Endothelial cell of umbilical vein (primary cell): ENCODE data around the gene PCNX4. TPM values are rescaled to one million over a fixed set of nuclear protein-coding genes. Genes with fewer than 3 reads are reported as not detected.

ENCODE experiments used
- BruUV-seq: library from RNA; stranded (reverse); fragments of 400-500 nt; replicated peaks from 2 replicates; lab custom pipeline; 2021; lab: Mats Ljungman, UMichigan
- CTCF ChIA-PET: fragments of 300-600, 350-600 bp; sonication (Branson Sonifier 250); formaldehyde crosslinking; loops from one replicate; lab custom pipeline; 2021; ENCODE audit warnings: antibody characterized with exemption, inconsistent platforms; lab: Charles Lee
- POLR2A ChIA-PET: fragments of 300-600, 350-600 bp; sonication (Branson Sonifier 250); formaldehyde crosslinking; loops from one replicate; lab custom pipeline; 2021; ENCODE audit warnings: antibody characterized with exemption, inconsistent platforms; lab: Charles Lee
- DNase-seq: peaks from one replicate; pipeline ENCODE4 v3.0.0-alpha.2; 2011; ENCODE audit warnings: low read depth, low spot score
- FAIRE-seq: peaks from 2 replicates; lab custom pipeline; 2011; peaks lifted over from hg19 to GRCh38; lab: Jason Lieb, UNC
- H2AFZ ChIP-seq: 2 replicates; pipeline ENCODE4 v1.6.0; 2012; ENCODE audit warnings: low read depth, low read length, control low read depth, inconsistent platforms
- H3K27ac ChIP-seq: 2 replicates; pipeline ENCODE4 v1.5.1; 2011; ENCODE audit warnings: low read depth, mild to moderate bottlenecking, control low read depth, low read length, moderate library complexity; ENCODE audit not compliant: insufficient read depth
- H3K27me3 ChIP-seq, 2 experiments: 2 replicates each; pipeline versions ENCODE4 v1.6.0 to v1.6.1; 2011; ENCODE audit warnings: low read length in 2 of 2, mixed read lengths in 1 of 2; ENCODE audit not compliant: control insufficient read depth in 2 of 2, insufficient read depth in 2 of 2
- H3K36me3 ChIP-seq, 2 experiments: 2 replicates in 1 of 2; 3 replicates in 1 of 2; pipeline ENCODE4 v1.5.1; 2011; ENCODE audit warnings: low read length in 2 of 2, mild to moderate bottlenecking in 1 of 2, moderate library complexity in 1 of 2; ENCODE audit not compliant: control insufficient read depth in 2 of 2, insufficient read depth in 2 of 2; ENCODE audit errors: extremely low read depth in 1 of 2
- H3K4me1 ChIP-seq: 3 replicates; pipeline ENCODE4 v1.5.1; 2011; ENCODE audit warnings: mild to moderate bottlenecking, low read length; ENCODE audit not compliant: control insufficient read depth, insufficient read depth; ENCODE audit errors: extremely low read depth
- H3K4me2 ChIP-seq: 2 replicates; pipeline ENCODE4 v1.6.1; 2011; ENCODE audit warnings: low read length, control low read depth, mixed read lengths; ENCODE audit not compliant: insufficient read depth
- H3K4me3 ChIP-seq, 3 experiments: fragments of 200-600 bp in 1 of 3; sonication (generic), shearing (Covaris generic) in 1 of 3; replicated peaks in 1 of 3; 2 replicates each; pipeline ENCODE4 v1.5.1; 2011 to 2016; ENCODE audit warnings: control low read depth in 3 of 3, low read length in 3 of 3, mild to moderate bottlenecking in 2 of 3, inconsistent platforms in 1 of 3, low read depth in 1 of 3, moderate library complexity in 1 of 3; ENCODE audit not compliant: insufficient read depth in 1 of 3
- H3K79me2 ChIP-seq: 2 replicates; pipeline ENCODE4 v1.6.0; 2012; ENCODE audit warnings: low read length, inconsistent platforms; ENCODE audit not compliant: control insufficient read depth, insufficient read depth
- H3K9ac ChIP-seq: replicated peaks from 2 replicates; pipeline ENCODE3; 2011; ENCODE audit warnings: low read length, control low read depth; ENCODE audit not compliant: insufficient read depth; ENCODE audit errors: extremely low read depth
- H3K9me1 ChIP-seq: replicated peaks from 3 replicates; pipeline ENCODE4 v1.6.0; 2011; ENCODE audit warnings: mild to moderate bottlenecking, low read length; ENCODE audit not compliant: control insufficient read depth, insufficient read depth; ENCODE audit errors: extremely low read depth
- H3K9me3 ChIP-seq: replicated peaks from 2 replicates; pipeline ENCODE4 v1.5.1; 2012; ENCODE audit warnings: low read length, inconsistent platforms; ENCODE audit not compliant: control insufficient read depth, insufficient read depth
- H4K20me1 ChIP-seq: replicated peaks from 2 replicates; pipeline ENCODE3; 2011; ENCODE audit warnings: mild to moderate bottlenecking, low read length; ENCODE audit not compliant: control insufficient read depth, insufficient read depth; ENCODE audit errors: extremely low read depth
- EZH2 ChIP-seq: IDR thresholded peaks from 2 replicates; pipeline ENCODE4 v1.6.1; 2012; ENCODE audit warnings: borderline replicate concordance, low read depth, mild to moderate bottlenecking, moderate library complexity, low read length, inconsistent platforms; ENCODE audit not compliant: severe bottlenecking
- FOS ChIP-seq: IDR thresholded peaks from 2 replicates; pipeline ENCODE4 v1.6.1; 2011; ENCODE audit warnings: mild to moderate bottlenecking, low read length, moderate library complexity, borderline replicate concordance; ENCODE audit not compliant: insufficient read depth
- GATA2 ChIP-seq: IDR thresholded peaks from 2 replicates; pipeline ENCODE4 v1.7.0; 2011; ENCODE audit warnings: low read depth, mild to moderate bottlenecking, moderate library complexity, mixed read lengths, low read length; ENCODE audit not compliant: insufficient read length, insufficient read depth
- JUN ChIP-seq: IDR thresholded peaks from 2 replicates; pipeline ENCODE4 v1.6.1; 2011; ENCODE audit warnings: borderline replicate concordance, low read depth; ENCODE audit not compliant: insufficient read length, insufficient read depth
- MYC ChIP-seq: IDR thresholded peaks from one replicate; pipeline ENCODE4 v1.6.1; 2011; ENCODE audit warnings: mild to moderate bottlenecking, low read depth, low read length
- POLR2A ChIP-seq: IDR thresholded peaks from 2 replicates; pipeline ENCODE4 v1.6.1; 2012; ENCODE audit warnings: low read depth, mild to moderate bottlenecking, control low read depth, low read length
- POLR2AphosphoS5 ChIP-seq: IDR thresholded peaks from 2 replicates; pipeline ENCODE4 v1.6.1; 2012; ENCODE audit warnings: low read depth, mild to moderate bottlenecking, control low read depth, low read length, moderate library complexity; ENCODE audit not compliant: insufficient read depth
- dilution Hi-C: fragments of 300-500 bp; cut with MboI; formaldehyde crosslinking; loops from one replicate; pipeline ENCODE4 v1.15.0; 2019; ENCODE audit warnings: low sequenced_read_pairs; ENCODE audit not compliant: extremely low pct_ligation_motif_present
- intact Hi-C: fragments of 100-400 bp; cut with micrococcal nuclease; formaldehyde crosslinking; loops from one replicate; pipeline ENCODE4 v1.10.0; 2022
- polyA plus RNA-seq, 4 experiments: library from polyadenylated mRNA; depleted of rRNA in 3 of 4; stranded (reverse) in 3 of 4; unstranded in 1 of 4; fragments of >200 nt; gene quantifications; 2 replicates each; pipeline versions ENCODE4 v1.2.1 to v1.2.3, GENCODE V29; 2011 to 2012; ENCODE audit warnings: missing spikeins in 1 of 4
- total RNA-seq: library from RNA; stranded (reverse); gene quantifications from 2 replicates; pipeline ENCODE4 v1.2.3, GENCODE V29; 2021
- TF ChIP-seq, protein P1 (sequence below), 2 donors: IDR thresholded peaks; 1 replicate in 1 of 2; 2 replicates in 1 of 2; pipeline ENCODE4 v1.5.1; 2011; ENCODE audit warnings: low read length in 2 of 2, mild to moderate bottlenecking in 2 of 2, moderate library complexity in 2 of 2, control low read depth in 1 of 2, inconsistent platforms in 1 of 2, low read depth in 1 of 2; ENCODE audit not compliant: insufficient read depth in 1 of 2; ENCODE audit errors: extremely low read depth in 1 of 2
- TF ChIP-seq, protein P2 (sequence below): IDR thresholded peaks from 2 replicates; pipeline ENCODE4 v1.6.1; 2011; ENCODE audit not compliant: insufficient read depth, insufficient read length

Gene PCNX4
- total and polyA plus RNA-seq, 2 donors (not counting 3 experiments of a cell fraction or from before 2014, with no cell fraction given), result 35.5 to 51.6 TPM

DNA sequence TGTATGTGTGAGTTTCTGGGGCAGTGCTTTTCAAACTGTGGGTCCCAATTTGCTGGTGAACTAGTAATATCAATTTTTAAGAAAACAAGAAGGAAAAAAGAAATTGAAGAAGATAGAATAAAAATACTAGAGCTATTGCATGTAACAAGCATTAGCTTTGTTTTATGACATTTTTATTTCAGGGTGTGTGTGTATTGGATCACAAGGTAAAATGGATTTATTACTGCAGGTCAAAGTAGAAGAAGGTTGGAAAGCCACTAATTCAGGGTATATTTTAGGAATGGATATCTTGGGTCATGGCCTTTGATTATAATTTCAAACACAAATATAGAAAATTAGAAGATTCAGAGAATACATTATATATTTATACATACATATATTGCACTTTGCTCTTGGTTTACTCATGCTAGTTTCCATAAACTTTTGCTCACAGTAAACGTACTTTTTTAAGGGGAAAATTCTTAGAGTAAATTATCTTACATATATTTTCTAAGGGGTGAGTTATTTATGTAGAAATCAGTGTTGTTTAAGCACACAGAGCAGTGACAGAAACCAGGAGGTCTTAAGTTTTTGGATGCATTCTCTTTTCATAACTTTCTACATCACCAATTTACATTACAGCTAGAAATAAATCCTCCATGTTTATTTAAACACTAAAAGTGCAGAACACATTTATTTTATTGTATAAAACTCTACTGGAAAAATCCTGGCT, 122.8 kb downstream of the PCNX4 start:
- Histone ChIP-seq H3K9me3 (no peaks in the 10 kb centered on the region), H3K9me1 (no peaks in the 10 kb centered on the region), H3K27ac (no peak overlapping the region), H4K20me1 (no peaks in the 10 kb centered on the region), H3K36me3 (no peaks in the 10 kb centered on the region), H2AFZ (no peak overlapping the region), H3K79me2 (no peaks in the 10 kb centered on the region), H3K27me3 (peaks cover 0 to 3% of the 10 kb centered on the region in 2 experiments), H3K4me3 (no peak overlapping the region), H3K4me1 (no peaks in the 10 kb centered on the region), H3K4me2 (no peak overlapping the region), H3K9ac (no peak overlapping the region)
- no TSS peak for BruUV-seq
- intact Hi-C loops, result no loop called here
- no peak for DNase-seq
- dilution Hi-C loops, result no loop called here
- ChIA-PET POLR2A (no interaction called here), CTCF (interaction anchor here (0.5 kb wide), 1 partner anchor 451 kb away, joined by 3 read pairs; no protein-coding TSS in a partner anchor)
- no peak for FAIRE-seq
- TF ChIP-seq, protein P1, sequence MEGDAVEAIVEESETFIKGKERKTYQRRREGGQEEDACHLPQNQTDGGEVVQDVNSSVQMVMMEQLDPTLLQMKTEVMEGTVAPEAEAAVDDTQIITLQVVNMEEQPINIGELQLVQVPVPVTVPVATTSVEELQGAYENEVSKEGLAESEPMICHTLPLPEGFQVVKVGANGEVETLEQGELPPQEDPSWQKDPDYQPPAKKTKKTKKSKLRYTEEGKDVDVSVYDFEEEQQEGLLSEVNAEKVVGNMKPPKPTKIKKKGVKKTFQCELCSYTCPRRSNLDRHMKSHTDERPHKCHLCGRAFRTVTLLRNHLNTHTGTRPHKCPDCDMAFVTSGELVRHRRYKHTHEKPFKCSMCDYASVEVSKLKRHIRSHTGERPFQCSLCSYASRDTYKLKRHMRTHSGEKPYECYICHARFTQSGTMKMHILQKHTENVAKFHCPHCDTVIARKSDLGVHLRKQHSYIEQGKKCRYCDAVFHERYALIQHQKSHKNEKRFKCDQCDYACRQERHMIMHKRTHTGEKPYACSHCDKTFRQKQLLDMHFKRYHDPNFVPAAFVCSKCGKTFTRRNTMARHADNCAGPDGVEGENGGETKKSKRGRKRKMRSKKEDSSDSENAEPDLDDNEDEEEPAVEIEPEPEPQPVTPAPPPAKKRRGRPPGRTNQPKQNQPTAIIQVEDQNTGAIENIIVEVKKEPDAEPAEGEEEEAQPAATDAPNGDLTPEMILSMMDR (IDR thresholded peaks at IDR 0.05; ENCODE audit: extremely low read depth in 1 of 2, insufficient read depth in 1 of 2, low read depth in 1 of 2, low read length in 2 of 2), result no peak
- no peak for TF ChIP-seq POLR2A
- TF ChIP-seq GATA2, result no peak
- no peak for TF ChIP-seq FOS
- no peak for TF ChIP-seq EZH2
- TF ChIP-seq MYC, result no peak
- TF ChIP-seq JUN, result no peak
- TF ChIP-seq, protein P2, sequence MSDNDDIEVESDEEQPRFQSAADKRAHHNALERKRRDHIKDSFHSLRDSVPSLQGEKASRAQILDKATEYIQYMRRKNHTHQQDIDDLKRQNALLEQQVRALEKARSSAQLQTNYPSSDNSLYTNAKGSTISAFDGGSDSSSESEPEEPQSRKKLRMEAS, result no peak
- TF ChIP-seq POLR2AphosphoS5, result no peak
